ENCODE measurements around the gene NAPB.

Gene NAPB

DNA sequence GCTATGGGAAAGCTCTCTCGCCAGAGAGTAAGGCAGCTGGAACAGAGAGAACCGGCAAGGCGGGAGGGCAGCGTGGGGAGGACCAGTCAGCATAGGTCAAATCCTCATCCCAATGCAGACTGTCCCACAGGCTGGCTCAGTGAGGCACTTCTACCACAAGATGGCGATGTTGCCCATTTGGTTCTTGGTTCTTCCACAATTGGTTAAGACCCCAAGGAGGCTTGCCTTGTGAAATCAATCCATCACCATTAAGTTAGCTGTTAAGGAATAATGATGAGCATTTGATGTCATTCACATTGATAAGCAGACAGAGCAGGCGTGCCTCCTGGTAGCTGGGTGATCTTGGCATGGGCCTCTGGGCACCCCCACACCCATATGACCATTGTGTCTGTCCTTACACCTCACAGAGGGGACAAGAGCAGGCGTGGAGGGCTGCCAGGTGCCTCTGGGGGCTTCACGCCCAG is 20.6 kb upstream of the NAPB start:
- POLR2A ChIA-PET, result no interaction called here
- TF ChIP-seq, protein P1, sequence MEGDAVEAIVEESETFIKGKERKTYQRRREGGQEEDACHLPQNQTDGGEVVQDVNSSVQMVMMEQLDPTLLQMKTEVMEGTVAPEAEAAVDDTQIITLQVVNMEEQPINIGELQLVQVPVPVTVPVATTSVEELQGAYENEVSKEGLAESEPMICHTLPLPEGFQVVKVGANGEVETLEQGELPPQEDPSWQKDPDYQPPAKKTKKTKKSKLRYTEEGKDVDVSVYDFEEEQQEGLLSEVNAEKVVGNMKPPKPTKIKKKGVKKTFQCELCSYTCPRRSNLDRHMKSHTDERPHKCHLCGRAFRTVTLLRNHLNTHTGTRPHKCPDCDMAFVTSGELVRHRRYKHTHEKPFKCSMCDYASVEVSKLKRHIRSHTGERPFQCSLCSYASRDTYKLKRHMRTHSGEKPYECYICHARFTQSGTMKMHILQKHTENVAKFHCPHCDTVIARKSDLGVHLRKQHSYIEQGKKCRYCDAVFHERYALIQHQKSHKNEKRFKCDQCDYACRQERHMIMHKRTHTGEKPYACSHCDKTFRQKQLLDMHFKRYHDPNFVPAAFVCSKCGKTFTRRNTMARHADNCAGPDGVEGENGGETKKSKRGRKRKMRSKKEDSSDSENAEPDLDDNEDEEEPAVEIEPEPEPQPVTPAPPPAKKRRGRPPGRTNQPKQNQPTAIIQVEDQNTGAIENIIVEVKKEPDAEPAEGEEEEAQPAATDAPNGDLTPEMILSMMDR (IDR thresholded peaks at IDR 0.05; ENCODE audit: control extremely low read depth, extremely low read depth, low read depth, missing control alignments), result peak; percentile 79
- DNase-seq (ENCODE audit: extremely low spot score), result peak; percentile 80
- CTCF ChIA-PET, result interaction anchor here (0.7 to 4.9 kb wide), 28 partner anchors 7 to 752 kb away, joined by 3 to 90 read pairs (median 4); partner anchors contain the start of genes CST11, CST9 and NAPB

DNA sequence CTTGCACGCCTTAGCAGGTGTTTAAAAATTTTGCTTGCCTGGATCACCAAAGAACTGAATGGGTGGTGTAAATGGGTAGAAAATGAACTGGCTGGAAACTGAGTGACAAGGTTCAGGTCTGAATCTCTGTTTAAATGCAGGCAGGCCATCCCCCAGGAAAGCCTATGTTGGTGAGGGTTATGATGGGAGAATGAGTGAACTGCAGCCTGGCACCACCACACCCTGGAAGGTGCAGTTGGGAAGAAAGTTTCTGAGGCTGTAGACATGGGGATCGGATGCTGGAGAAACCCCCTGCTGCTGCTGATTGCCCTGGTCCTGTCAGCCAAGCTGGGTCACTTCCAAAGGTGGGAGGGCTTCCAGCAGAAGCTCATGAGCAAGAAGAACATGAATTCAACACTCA is 18.7 kb upstream of the NAPB start:
- CTCF ChIA-PET, result interaction anchor here (1.4 to 4.9 kb wide), 2 partner anchors 74 to 169 kb away, joined by 4 to 90 read pairs; partner anchors contain the start of gene CST9
- POLR2A ChIA-PET, result no interaction called here
- DNase-seq (ENCODE audit: extremely low spot score), result no peak
- TF ChIP-seq, protein P1 (IDR thresholded peaks at IDR 0.05; ENCODE audit: control extremely low read depth, extremely low read depth, low read depth, missing control alignments), result no peak

DNA sequence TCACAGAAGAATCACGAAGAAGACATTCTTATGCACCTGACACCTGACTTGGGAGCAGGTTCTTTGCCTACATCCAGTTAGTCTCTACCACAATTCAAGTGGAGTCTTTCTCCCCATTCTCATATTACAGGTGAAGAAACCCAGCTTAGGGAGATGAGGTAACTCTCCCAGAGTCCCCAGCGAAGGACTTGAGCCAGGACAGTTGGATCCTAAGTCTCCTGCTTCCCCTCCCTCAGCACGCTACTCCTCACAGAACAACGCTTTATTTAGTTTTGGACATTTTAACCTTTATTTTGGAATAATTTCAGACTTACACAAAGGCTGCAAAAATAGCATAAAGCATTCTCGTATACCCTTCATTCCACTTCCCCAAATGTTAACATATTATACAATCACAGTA is 17.4 kb upstream of the NAPB start:
- ChIA-PET POLR2A (no interaction called here), CTCF (interaction anchor here (2.4 to 3.3 kb wide), 2 partner anchors 8 to 169 kb away, joined by 8 to 22 read pairs; no protein-coding TSS in a partner anchor)
- DNase-seq (ENCODE audit: extremely low spot score), result no peak
- TF ChIP-seq, protein P1 (IDR thresholded peaks at IDR 0.05; ENCODE audit: control extremely low read depth, extremely low read depth, low read depth, missing control alignments), result no peak

DNA sequence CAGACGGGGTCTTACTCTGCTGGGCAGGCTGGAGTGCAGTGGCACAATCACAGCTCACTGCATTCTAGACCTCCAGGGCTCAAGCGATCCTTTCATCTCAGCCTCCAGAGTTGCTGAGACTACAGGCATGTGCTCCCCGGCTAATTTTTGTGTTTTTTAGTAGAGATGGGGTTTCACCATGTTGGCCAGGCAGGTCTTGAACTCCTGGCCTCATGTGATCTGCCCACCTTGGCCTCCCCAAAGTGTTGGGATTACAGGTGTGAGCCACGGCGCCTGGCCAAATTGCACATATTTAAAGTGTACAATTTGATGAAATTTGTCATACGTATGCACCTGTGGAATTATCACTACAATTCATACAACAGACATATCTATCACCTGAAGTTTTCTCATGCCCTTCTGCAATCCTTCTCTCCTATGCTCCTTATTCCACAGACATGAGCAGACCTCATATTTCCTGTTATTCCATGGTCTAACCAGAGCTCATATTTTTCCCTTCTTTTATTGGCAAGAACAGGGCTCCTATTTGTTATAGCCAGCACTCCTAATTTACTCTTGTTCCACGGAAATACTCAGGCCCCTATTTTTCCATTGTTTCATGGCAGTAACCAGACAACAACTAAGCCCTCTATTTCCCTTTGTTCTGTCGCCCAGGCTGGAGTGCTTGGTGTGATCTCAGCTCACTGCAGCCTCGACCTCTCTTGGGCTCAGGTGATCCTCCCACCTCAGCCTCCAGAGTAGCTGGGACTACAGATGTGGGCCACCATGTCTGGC is 16.0 kb upstream of the NAPB start:
- DNase-seq (ENCODE audit: extremely low spot score), result no peak
- ChIA-PET POLR2A (no interaction called here), CTCF (interaction anchor here (1.0 to 3.3 kb wide), 3 partner anchors 9 to 754 kb away, joined by 3 to 22 read pairs (median 8); no protein-coding TSS in a partner anchor)
- TF ChIP-seq, protein P1 (IDR thresholded peaks at IDR 0.05; ENCODE audit: control extremely low read depth, extremely low read depth, low read depth, missing control alignments), result no peak

DNA sequence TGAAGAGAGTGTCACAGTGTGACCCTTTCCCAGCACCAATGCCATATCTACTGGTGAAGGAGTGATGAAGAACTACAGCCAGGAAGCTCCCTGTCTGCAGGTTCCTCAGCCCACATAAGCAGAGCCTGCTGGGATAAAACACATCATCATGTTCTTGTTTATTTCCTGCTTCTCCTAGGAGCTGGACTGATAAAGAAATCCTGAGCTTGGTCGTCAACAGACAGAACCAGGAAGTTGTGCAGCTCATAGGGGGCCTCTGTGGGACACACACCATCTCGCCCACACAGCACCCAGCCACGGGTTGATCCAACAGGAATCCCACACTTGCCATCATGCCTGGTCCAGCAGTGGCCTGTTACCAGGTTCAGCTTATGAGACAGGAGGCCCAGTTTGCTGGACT is 15.4 kb upstream of the NAPB start:
- TF ChIP-seq, protein P1 (IDR thresholded peaks at IDR 0.05; ENCODE audit: control extremely low read depth, extremely low read depth, low read depth, missing control alignments), result no peak
- POLR2A ChIA-PET, result no interaction called here
- CTCF ChIA-PET, result interaction anchor here (1.0 to 3.3 kb wide), 2 partner anchors 10 to 753 kb away, joined by 3 to 22 read pairs; no protein-coding TSS in a partner anchor
- DNase-seq (ENCODE audit: extremely low spot score), result no peak

DNA sequence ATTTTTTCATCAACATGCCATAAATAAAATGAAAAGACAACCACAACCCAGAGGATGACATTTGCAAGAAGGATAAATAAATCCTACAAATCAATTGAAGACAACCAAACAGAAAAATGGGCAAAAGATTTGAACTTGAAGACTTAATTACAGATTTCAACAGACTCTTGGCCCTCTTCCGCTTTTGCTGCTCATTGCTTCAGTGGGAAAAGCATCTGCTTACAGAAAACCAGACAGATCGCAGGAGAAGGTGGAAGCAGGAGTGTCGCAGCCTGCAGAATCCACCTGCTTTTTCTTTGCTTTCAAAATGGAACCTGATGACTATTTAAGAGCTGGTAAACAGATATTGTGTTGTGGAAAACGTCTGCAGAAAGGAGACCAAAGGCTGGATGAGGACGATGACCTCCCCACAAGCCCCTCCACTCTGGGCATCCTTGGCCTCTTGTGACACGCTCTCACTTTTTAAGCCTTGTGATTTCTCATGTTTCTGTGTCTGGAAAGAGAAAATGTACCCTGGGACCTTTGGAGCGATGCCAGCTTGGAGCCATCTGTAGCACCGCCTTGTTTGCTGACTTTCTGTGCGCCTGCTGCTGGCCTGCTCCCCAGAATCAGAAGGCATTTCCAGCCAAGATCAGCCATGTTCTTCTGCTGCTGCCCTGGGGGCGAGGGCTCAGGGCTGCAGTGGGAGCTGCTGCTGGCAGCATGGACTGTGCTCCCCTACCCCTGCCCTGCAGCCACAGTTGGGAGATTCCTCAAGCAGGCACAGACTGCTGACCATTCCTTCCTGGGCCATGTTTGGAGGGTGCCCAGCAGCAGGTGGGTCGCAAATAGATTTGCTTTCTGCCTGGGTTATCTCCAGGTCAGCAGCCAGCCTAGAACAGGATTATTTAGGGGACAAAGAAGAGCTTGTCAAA is 14.6 kb upstream of the NAPB start:
- no peak for DNase-seq (ENCODE audit: extremely low spot score)
- ChIA-PET CTCF (interaction anchor here (3.3 kb wide), 1 partner anchor 10 kb away, joined by 22 read pairs; no protein-coding TSS in a partner anchor), POLR2A (no interaction called here)
- TF ChIP-seq, protein P1 (IDR thresholded peaks at IDR 0.05; ENCODE audit: control extremely low read depth, extremely low read depth, low read depth, missing control alignments), result no peak

Measured in GM10248 (cell line).